Type B pancreatic cell (in vitro differentiated cells): Measurements from ENCODE around the gene RDH14. TPM values are rescaled to one million over a fixed set of nuclear protein-coding genes. Genes with fewer than 3 reads are reported as not detected.

Experiments used
- DNase-seq: peaks from one replicate; pipeline ENCODE4 v3.0.0; 2021; ENCODE audit warnings: mixed read lengths; ENCODE audit not compliant: unreplicated experiment; ENCODE audit errors: extremely low spot score
- H3K27ac Mint-ChIP-seq: 2 replicates; pipeline ENCODE4 v1.8.0; 2021; ENCODE audit warnings: mild to moderate bottlenecking, mixed read lengths
- H3K27me3 Mint-ChIP-seq: 2 replicates; pipeline ENCODE4 v1.8.0; 2021; ENCODE audit warnings: mixed read lengths
- H3K36me3 Mint-ChIP-seq: 2 replicates; pipeline ENCODE4 v1.8.0; 2021; ENCODE audit warnings: mixed read lengths
- H3K4me1 Mint-ChIP-seq: one replicate; pipeline ENCODE4 v1.8.0; 2021; ENCODE audit warnings: mixed read lengths; ENCODE audit not compliant: unreplicated experiment
- H3K4me3 Mint-ChIP-seq: 2 replicates; pipeline ENCODE4 v1.8.0; 2021; ENCODE audit warnings: mild to moderate bottlenecking, mixed read lengths
- H3K9me3 Mint-ChIP-seq: 2 replicates; pipeline ENCODE4 v1.8.0; 2021; ENCODE audit warnings: mixed read lengths
- total RNA-seq: library from RNA; stranded (reverse); gene quantifications from 2 replicates; pipeline ENCODE4 v1.2.1, GENCODE V29; 2021; ENCODE audit warnings: low replicate concordance
- TF ChIP-seq, protein P1 (sequence below): fragments of 200-600 bp; sonication (generic); conservative IDR thresholded peaks from 2 replicates; pipeline ENCODE4 v1.5.0; 2021; ENCODE audit warnings: antibody characterized with exemption, mild to moderate bottlenecking

Gene RDH14
- total RNA-seq, 1 donor from 2014 or later, result 25.5 TPM

DNA sequence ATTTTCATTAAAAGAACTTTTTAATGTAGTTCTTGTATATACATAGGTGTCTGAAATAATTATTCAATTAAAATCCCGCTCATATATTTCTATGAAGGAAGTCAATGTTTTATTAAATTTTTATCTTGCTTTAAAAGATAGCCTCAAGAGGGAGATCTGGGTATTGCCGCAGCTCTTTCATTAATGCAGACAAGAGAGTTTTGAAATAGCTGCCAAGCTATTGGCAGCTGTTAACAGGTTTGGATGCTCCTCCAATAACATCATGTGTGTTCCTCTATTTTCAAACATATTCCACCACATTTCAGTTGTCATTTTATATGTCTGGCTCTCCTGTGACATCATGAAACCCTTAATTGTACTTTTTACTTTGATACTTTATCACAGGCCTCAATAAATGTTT, 41.8 kb upstream of the RDH14 start:
- TF ChIP-seq, protein P1, sequence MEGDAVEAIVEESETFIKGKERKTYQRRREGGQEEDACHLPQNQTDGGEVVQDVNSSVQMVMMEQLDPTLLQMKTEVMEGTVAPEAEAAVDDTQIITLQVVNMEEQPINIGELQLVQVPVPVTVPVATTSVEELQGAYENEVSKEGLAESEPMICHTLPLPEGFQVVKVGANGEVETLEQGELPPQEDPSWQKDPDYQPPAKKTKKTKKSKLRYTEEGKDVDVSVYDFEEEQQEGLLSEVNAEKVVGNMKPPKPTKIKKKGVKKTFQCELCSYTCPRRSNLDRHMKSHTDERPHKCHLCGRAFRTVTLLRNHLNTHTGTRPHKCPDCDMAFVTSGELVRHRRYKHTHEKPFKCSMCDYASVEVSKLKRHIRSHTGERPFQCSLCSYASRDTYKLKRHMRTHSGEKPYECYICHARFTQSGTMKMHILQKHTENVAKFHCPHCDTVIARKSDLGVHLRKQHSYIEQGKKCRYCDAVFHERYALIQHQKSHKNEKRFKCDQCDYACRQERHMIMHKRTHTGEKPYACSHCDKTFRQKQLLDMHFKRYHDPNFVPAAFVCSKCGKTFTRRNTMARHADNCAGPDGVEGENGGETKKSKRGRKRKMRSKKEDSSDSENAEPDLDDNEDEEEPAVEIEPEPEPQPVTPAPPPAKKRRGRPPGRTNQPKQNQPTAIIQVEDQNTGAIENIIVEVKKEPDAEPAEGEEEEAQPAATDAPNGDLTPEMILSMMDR, result no peak
- DNase-seq, result no peak
- Mint-ChIP-seq H3K27ac (no peak overlapping the region), H3K4me3 (no peak overlapping the region), H3K9me3 (no peaks in the 10 kb centered on the region), H3K36me3 (no peaks in the 10 kb centered on the region), H3K27me3 (no peaks in the 10 kb centered on the region), H3K4me1 (peaks cover 5% of the 10 kb centered on the region)

GRCh38 chr2:18600255-18600613, 39.8 kb upstream of the RDH14 start:
- Mint-ChIP-seq H3K4me3 (no peak overlapping the region), H3K27ac (no peak overlapping the region), H3K27me3 (no peaks in the 10 kb centered on the region), H3K4me1 (peaks cover 5% of the 10 kb centered on the region), H3K36me3 (no peaks in the 10 kb centered on the region), H3K9me3 (no peaks in the 10 kb centered on the region)
- TF ChIP-seq, protein P1, result no peak
- no peak for DNase-seq

- Mint-ChIP-seq H3K4me3 (no peak overlapping the region), H3K9me3 (no peaks in the 10 kb centered on the region), H3K4me1 (peaks cover 5% of the 10 kb centered on the region), H3K27me3 (no peaks in the 10 kb centered on the region), H3K36me3 (no peaks in the 10 kb centered on the region), H3K27ac (no peak overlapping the region)
- DNase-seq, result no peak
- TF ChIP-seq, protein P1, result no peak
These were observed 39.2 kb upstream of the RDH14 start for GRCh38 chr2:18599509-18600254.

GRCh38 chr2:18598848-18599484, 38.5 kb upstream of the RDH14 start:
- Mint-ChIP-seq H3K27me3 (no peaks in the 10 kb centered on the region), H3K36me3 (no peaks in the 10 kb centered on the region), H3K9me3 (no peaks in the 10 kb centered on the region), H3K4me1 (peaks cover 2% of the 10 kb centered on the region), H3K4me3 (no peak overlapping the region), H3K27ac (no peak overlapping the region)
- TF ChIP-seq, protein P1, result no peak
- DNase-seq, result no peak

DNA sequence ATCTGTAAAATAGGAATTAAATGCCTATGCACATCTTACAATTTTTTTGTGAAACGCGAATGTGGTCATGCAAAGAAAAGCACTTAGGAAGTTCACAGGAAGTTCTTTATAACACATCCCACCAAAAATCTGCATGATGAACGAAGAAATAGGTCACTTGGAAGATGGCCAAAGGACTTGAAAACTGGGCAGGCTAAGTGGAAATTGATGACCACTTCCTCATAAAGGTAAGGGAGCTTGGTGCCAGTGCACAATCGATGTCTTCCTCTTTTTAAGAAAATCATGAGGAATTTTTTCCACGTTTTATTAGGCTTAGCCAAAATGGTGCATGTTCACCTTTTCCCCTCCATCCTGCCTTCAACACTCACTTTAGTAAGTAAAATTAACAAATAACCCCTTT, 37.2 kb upstream of the RDH14 start:
- no peak overlapping the region for H3K27ac Mint-ChIP-seq
- H3K36me3 Mint-ChIP-seq, result no peaks in the 10 kb centered on the region
- DNase-seq, result no peak
- H3K27me3 Mint-ChIP-seq, result no peaks in the 10 kb centered on the region
- TF ChIP-seq, protein P1, result no peak
- no peak overlapping the region for H3K4me3 Mint-ChIP-seq
- no peaks in the 10 kb centered on the region for H3K9me3 Mint-ChIP-seq
- no peaks in the 10 kb centered on the region for H3K4me1 Mint-ChIP-seq
